Measurements from ENCODE around the gene ANKRD1. TPM values are rescaled to one million over a fixed set of nuclear protein-coding genes. Genes with fewer than 3 reads are reported as not detected.
A peak's percentile ranks its signal among the peaks of the same experiment; 100 is the strongest.
"Not testable (repeated sequence)": the region's sequence is repeated elsewhere in the genome, so short reads cannot be mapped to it uniquely, and the experiment has no call there.

ANKRD1 gene
- total RNA-seq, 2 donors from 2014 or later = not detected

GRCh38 chr10:90884431-90884830 is 36.5 kb downstream of the ANKRD1 start:
- H3K4me1 Mint-ChIP-seq = peaks cover 10% of the 10 kb centered on the region
- no peaks in the 10 kb centered on the region for H3K9me3 ChIP-seq (ENCODE audit: control insufficient read depth, low read length, poor library complexity, severe bottlenecking)
- DNase-seq (no peak), ATAC-seq (no peak)
- no peak overlapping the region for H3K4me3 Mint-ChIP-seq
- peaks cover 11% of the 10 kb centered on the region for H3K36me3 Mint-ChIP-seq (ENCODE audit: low read depth)
- H3K27me3 Mint-ChIP-seq = no peaks in the 10 kb centered on the region
- H3K27ac Mint-ChIP-seq = no peak overlapping the region

GRCh38 chr10:90880059-90880719 is 40.7 kb downstream of the ANKRD1 start:
- peaks cover 17% of the 10 kb centered on the region for H3K36me3 Mint-ChIP-seq (ENCODE audit: low read depth)
- peaks cover 18% of the 10 kb centered on the region for H3K4me1 Mint-ChIP-seq
- H3K4me3 Mint-ChIP-seq; H3K27me3 Mint-ChIP-seq; H3K9me3 ChIP-seq (ENCODE audit: control insufficient read depth, low read length, poor library complexity, severe bottlenecking); H3K27ac Mint-ChIP-seq; DNase-seq: not testable (repeated sequence)
- peak; percentile 64 for ATAC-seq

GRCh38 chr10:90879062-90879461 is 41.8 kb downstream of the ANKRD1 start:
- Mint-ChIP-seq H3K4me1 (peaks cover 16% of the 10 kb centered on the region), H3K36me3 (ENCODE audit: low read depth) (peaks cover 17% of the 10 kb centered on the region), H3K4me3 (no peak overlapping the region), H3K27me3 (no peaks in the 10 kb centered on the region), H3K27ac (no peak overlapping the region)
- ATAC-seq (no peak), DNase-seq (no peak)
- no peaks in the 10 kb centered on the region for H3K9me3 ChIP-seq (ENCODE audit: control insufficient read depth, low read length, poor library complexity, severe bottlenecking)

GRCh38 chr10:90872648-90873020 is 48.3 kb downstream of the ANKRD1 start:
- Mint-ChIP-seq H3K4me1 (peaks cover 34% of the 10 kb centered on the region), H3K4me3 (peak overlapping the region; percentile 96), H3K27me3 (peaks cover 16% of the 10 kb centered on the region), H3K27ac (peak overlapping the region; percentile 99), H3K36me3 (ENCODE audit: low read depth) (peaks cover 14% of the 10 kb centered on the region)
- ATAC-seq (no peak), DNase-seq (no peak)
- H3K9me3 ChIP-seq (ENCODE audit: control insufficient read depth, low read length, poor library complexity, severe bottlenecking) = no peaks in the 10 kb centered on the region

GRCh38 chr10:90871766-90872647 is 48.9 kb downstream of the ANKRD1 start, which contains the start of gene RPP30:
TSS of gene RPP30 (plus strand) at chr10:90871974. CDS start at chr10:90871987, 13 bp downstream.
- DNase-seq = peak; percentile 68 to 71 (median 68)
- no peaks in the 10 kb centered on the region for H3K9me3 ChIP-seq (ENCODE audit: control insufficient read depth, low read length, poor library complexity, severe bottlenecking)
- peaks cover 10% of the 10 kb centered on the region for H3K36me3 Mint-ChIP-seq (ENCODE audit: low read depth)
- H3K4me1 Mint-ChIP-seq = peaks cover 31% of the 10 kb centered on the region
- peak within 1 kb of the TSS; percentile 99 for H3K27ac Mint-ChIP-seq
- peak within 1 kb of the TSS; percentile 96 for H3K4me3 Mint-ChIP-seq
- ATAC-seq = peak; percentile 99
- H3K27me3 Mint-ChIP-seq = peaks cover 23% of the 10 kb centered on the region

- peak in 1 of 3 donors; percentile 7 for DNase-seq
- H3K4me1 Mint-ChIP-seq = peaks cover 30% of the 10 kb centered on the region
- no peaks in the 10 kb centered on the region for H3K9me3 ChIP-seq (ENCODE audit: control insufficient read depth, low read length, poor library complexity, severe bottlenecking)
- ATAC-seq = peak; percentile 73
- peaks cover 6% of the 10 kb centered on the region for H3K36me3 Mint-ChIP-seq (ENCODE audit: low read depth)
- H3K4me3 Mint-ChIP-seq = peak overlapping the region; percentile 96
- H3K27ac Mint-ChIP-seq = peak overlapping the region; percentile 99
- H3K27me3 Mint-ChIP-seq = peaks cover 29% of the 10 kb centered on the region
These were observed 49.6 kb downstream of the ANKRD1 start for GRCh38 chr10:90871279-90871765.

- peaks cover 66% of the 10 kb centered on the region for H3K27me3 Mint-ChIP-seq
- peaks cover 3% of the 10 kb centered on the region for H3K36me3 Mint-ChIP-seq (ENCODE audit: low read depth)
- no peak overlapping the region for H3K4me3 Mint-ChIP-seq
- no peaks in the 10 kb centered on the region for H3K9me3 ChIP-seq (ENCODE audit: control insufficient read depth, low read length, poor library complexity, severe bottlenecking)
- ATAC-seq = no peak
- H3K27ac Mint-ChIP-seq = no peak overlapping the region
- DNase-seq = no peak
- H3K4me1 Mint-ChIP-seq = peaks cover 6% of the 10 kb centered on the region
These were observed 54.8 kb downstream of the ANKRD1 start for GRCh38 chr10:90866050-90866598.

GRCh38 chr10:90865401-90865800 is 55.5 kb downstream of the ANKRD1 start:
- Mint-ChIP-seq H3K27ac (no peak overlapping the region), H3K36me3 (ENCODE audit: low read depth) (peaks cover 3% of the 10 kb centered on the region), H3K4me3 (no peak overlapping the region), H3K4me1 (peaks cover under 1% of the 10 kb centered on the region), H3K27me3 (peaks cover 66% of the 10 kb centered on the region)
- DNase-seq (no peak), ATAC-seq (no peak)
- no peaks in the 10 kb centered on the region for H3K9me3 ChIP-seq (ENCODE audit: control insufficient read depth, low read length, poor library complexity, severe bottlenecking)

- peak; percentile 42 for ATAC-seq
- H3K4me3 Mint-ChIP-seq = no peak overlapping the region
- no peak for DNase-seq
These were observed 57.9 kb downstream of the ANKRD1 start for GRCh38 chr10:90862908-90863514.

More at GRCh38 chr10:90862908-90863514, 57.9 kb downstream of the ANKRD1 start:
- H3K27me3 Mint-ChIP-seq = peaks cover 70% of the 10 kb centered on the region
- H3K9me3 ChIP-seq (ENCODE audit: control insufficient read depth, low read length, poor library complexity, severe bottlenecking) = no peaks in the 10 kb centered on the region
- no peaks in the 10 kb centered on the region for H3K36me3 Mint-ChIP-seq (ENCODE audit: low read depth)
- H3K27ac Mint-ChIP-seq = no peak overlapping the region
- peaks cover 4% of the 10 kb centered on the region for H3K4me1 Mint-ChIP-seq

Other genes starting within 250 kb of the ANKRD1 start
- under 1 TPM in 1 of 2 donors, not detected in 1; 0.23 TPM for gene HTR7, start 63.0 kb downstream of the ANKRD1 start, total RNA-seq
- 10 to 100 TPM; 19.8 to 28.2 TPM for gene RPP30, start 49.1 kb downstream of the ANKRD1 start, total RNA-seq

Data from T-helper 17 cell (primary cell).